Sigmoid colon (tissue), 4 donors: ENCODE data around the gene INTS6.

Experiments used
- CTCF ChIP-seq, 4 experiments: fragments of 450-650 bp in 3 of 4; fragments of 200-600 bp in 1 of 4; IDR thresholded peaks; one replicate each; pipeline ENCODE4 v1.5.1; 2016 to 2019; ENCODE audit warnings: antibody characterized with exemption in 4 of 4, mild to moderate bottlenecking in 3 of 4, moderate library complexity in 2 of 4
- EP300 ChIP-seq, 4 donors: sonication (generic); formaldehyde crosslinking; IDR thresholded peaks; one replicate each; pipeline ENCODE4 v1.6.1; 2017; ENCODE audit warnings: antibody characterized with exemption in 4 of 4
- POLR2A ChIP-seq, 2 donors: fragments of 450-650 bp; IDR thresholded peaks; one replicate each; pipeline ENCODE4 v1.6.1; 2016; ENCODE audit warnings: antibody characterized with exemption in 2 of 2, mild to moderate bottlenecking in 2 of 2, moderate library complexity in 2 of 2

- TF ChIP-seq CTCF (IDR thresholded peaks at IDR 0.05) (no peak), EP300 (IDR thresholded peaks at IDR 0.05) (no peak), POLR2A (IDR thresholded peaks at IDR 0.05) (no peak)
These were observed 25.8 kb upstream of the INTS6 start for GRCh38 chr13:51478418-51479198.
